ENCODE data around the gene LIMCH1.

DNA sequence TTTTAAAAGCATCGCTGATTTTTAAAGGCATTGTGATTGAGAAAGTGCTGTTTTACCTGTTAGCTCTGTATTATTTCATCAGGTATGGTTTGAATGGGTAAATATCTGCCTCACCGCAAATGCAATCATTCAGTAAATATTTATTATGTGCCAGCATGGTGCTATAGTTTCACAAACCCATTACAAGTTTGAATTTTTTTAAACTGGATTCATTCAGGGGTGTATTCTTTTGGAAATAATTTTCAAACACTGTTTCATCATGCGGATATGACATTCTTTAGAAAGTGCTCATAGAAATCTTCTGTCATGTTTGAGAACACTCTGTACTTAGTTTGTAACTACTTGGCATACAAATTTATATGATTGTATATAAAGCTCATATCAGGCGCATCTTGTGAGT, 37.2 kb downstream of the LIMCH1 start:
- TF ChIP-seq, protein P1, sequence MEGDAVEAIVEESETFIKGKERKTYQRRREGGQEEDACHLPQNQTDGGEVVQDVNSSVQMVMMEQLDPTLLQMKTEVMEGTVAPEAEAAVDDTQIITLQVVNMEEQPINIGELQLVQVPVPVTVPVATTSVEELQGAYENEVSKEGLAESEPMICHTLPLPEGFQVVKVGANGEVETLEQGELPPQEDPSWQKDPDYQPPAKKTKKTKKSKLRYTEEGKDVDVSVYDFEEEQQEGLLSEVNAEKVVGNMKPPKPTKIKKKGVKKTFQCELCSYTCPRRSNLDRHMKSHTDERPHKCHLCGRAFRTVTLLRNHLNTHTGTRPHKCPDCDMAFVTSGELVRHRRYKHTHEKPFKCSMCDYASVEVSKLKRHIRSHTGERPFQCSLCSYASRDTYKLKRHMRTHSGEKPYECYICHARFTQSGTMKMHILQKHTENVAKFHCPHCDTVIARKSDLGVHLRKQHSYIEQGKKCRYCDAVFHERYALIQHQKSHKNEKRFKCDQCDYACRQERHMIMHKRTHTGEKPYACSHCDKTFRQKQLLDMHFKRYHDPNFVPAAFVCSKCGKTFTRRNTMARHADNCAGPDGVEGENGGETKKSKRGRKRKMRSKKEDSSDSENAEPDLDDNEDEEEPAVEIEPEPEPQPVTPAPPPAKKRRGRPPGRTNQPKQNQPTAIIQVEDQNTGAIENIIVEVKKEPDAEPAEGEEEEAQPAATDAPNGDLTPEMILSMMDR (IDR thresholded peaks at IDR 0.05; ENCODE audit: low read depth, low read length, poor library complexity, severe bottlenecking): no peak
- TF ChIP-seq EZH2phosphoT487 (IDR thresholded peaks at IDR 0.05; ENCODE audit: borderline replicate concordance, low read length): no peak

Measured in DOHH2 (cell line).